GM12878 (cell line): Measurements from ENCODE around the gene CSF3R. TPM values are rescaled to one million over a fixed set of nuclear protein-coding genes. Genes with fewer than 3 reads are reported as not detected.

Experiments
- ATAC-seq: fragments of 200-7000 bp; cut with Tn5 transposase; 3 replicates; pipeline ENCODE4 v1.9.1; 2020; ENCODE audit warnings: mild to moderate bottlenecking, moderate library complexity
- BruUV-seq: library from RNA; stranded (reverse); fragments of 400-500 nt; replicated peaks from 2 replicates; lab custom pipeline; 2021; lab: Mats Ljungman, UMichigan
- CTCF ChIA-PET: fragments of 300-600 bp; sonication (Branson Sonifier 250); formaldehyde crosslinking; extraction: SDS; loops from one replicate; lab custom pipeline; 2021; ENCODE audit warnings: inconsistent platforms; lab: Yijun Ruan, JAX
- POLR2A ChIA-PET: fragments of 350-600 bp; formaldehyde crosslinking; extraction: SDS; loops from one replicate; lab custom pipeline; 2021; ENCODE audit warnings: inconsistent platforms; lab: Charles Lee
- RAD21 ChIA-PET: fragments of 300-600 bp; sonication (Branson Sonifier 250); formaldehyde crosslinking; loops from one replicate; lab custom pipeline; 2023; ENCODE audit warnings: antibody characterized with exemption; ENCODE audit not compliant: unreplicated experiment; lab: Charles Lee
- SMC1A ChIA-PET: fragments of 300-600 bp; sonication (Branson Sonifier 250); formaldehyde crosslinking; loops from one replicate; lab custom pipeline; 2023; ENCODE audit not compliant: unreplicated experiment, uncharacterized antibody; lab: Charles Lee
- DNase-seq: peaks from one replicate; pipeline ENCODE4 v3.0.0-alpha.2; 2011; ENCODE audit warnings: low read depth, low spot score
- FAIRE-seq: peaks from 3 replicates; lab custom pipeline; 2011; peaks lifted over from hg19 to GRCh38; lab: Jason Lieb, UNC
- H2AFZ ChIP-seq: 2 replicates; pipeline ENCODE4 v1.6.0; 2011; ENCODE audit warnings: low read depth, low read length, control low read depth; ENCODE audit not compliant: control insufficient read depth
- H3K27ac ChIP-seq: 2 replicates; pipeline ENCODE4 v1.5.1; 2011; ENCODE audit warnings: control low read depth; ENCODE audit not compliant: control insufficient read depth, insufficient read depth
- H3K27me3 ChIP-seq, 2 experiments: replicated peaks in 1 of 2; 2 replicates each; pipeline versions ENCODE4 v1.6.0 to v1.6.1; 2011; ENCODE audit warnings: low read length in 1 of 2; ENCODE audit not compliant: control insufficient read depth in 2 of 2, insufficient read depth in 2 of 2
- H3K36me3 ChIP-seq, 2 experiments: 2 replicates each; pipeline ENCODE4 v1.5.1; 2011; ENCODE audit warnings: low read length in 1 of 2; ENCODE audit not compliant: control insufficient read depth in 2 of 2, insufficient read depth in 2 of 2
- H3K4me1 ChIP-seq: 2 replicates; pipeline ENCODE4 v1.6.1; 2011; ENCODE audit warnings: mild to moderate bottlenecking, low read length, moderate library complexity, mixed read lengths; ENCODE audit not compliant: control insufficient read depth, insufficient read depth
- H3K4me2 ChIP-seq: 2 replicates; pipeline ENCODE4 v1.6.0; 2011; ENCODE audit warnings: control low read depth; ENCODE audit not compliant: control insufficient read depth, insufficient read depth
- H3K4me3 ChIP-seq: fragments of 200-600 bp; sonication (generic); 2 replicates; pipeline ENCODE4 v1.5.1; 2016
- H3K79me2 ChIP-seq: 2 replicates; pipeline ENCODE4 v1.6.0; 2011; ENCODE audit warnings: low read length; ENCODE audit not compliant: control insufficient read depth, insufficient read depth
- H3K9ac ChIP-seq: 2 replicates; pipeline ENCODE4 v1.8.0; 2011; ENCODE audit warnings: low read length, control low read depth, mixed read lengths; ENCODE audit not compliant: control insufficient read depth, insufficient read depth
- H3K9me3 ChIP-seq: replicated peaks from 3 replicates; pipeline ENCODE4 v1.5.1; 2011; ENCODE audit warnings: mild to moderate bottlenecking, low read length; ENCODE audit not compliant: control insufficient read depth, insufficient read depth
- H4K20me1 ChIP-seq: 2 replicates; pipeline ENCODE4 v1.6.0; 2011; ENCODE audit not compliant: control insufficient read depth, insufficient read depth
- ATF7 ChIP-seq: fragments of 450-650 bp; IDR thresholded peaks from 2 replicates; pipeline ENCODE4 v1.6.1; 2016; ENCODE audit warnings: low read depth, mild to moderate bottlenecking
- CEBPB ChIP-seq, 2 experiments: fragments of 150-350 bp in 1 of 2; IDR thresholded peaks; 2 replicates each; pipeline ENCODE4 v1.6.1; 2012 to 2014; ENCODE audit warnings: low read depth in 2 of 2, low read length in 2 of 2, borderline replicate concordance in 1 of 2, inconsistent platforms in 1 of 2
- E2F8 ChIP-seq: fragments of 450-650 bp; IDR thresholded peaks from 2 replicates; pipeline ENCODE4 v1.6.1; 2018; ENCODE audit warnings: mild to moderate bottlenecking, low read depth, moderate library complexity; ENCODE audit not compliant: partially characterized antibody
- EGR1 ChIP-seq, 2 experiments: IDR thresholded peaks; 1 replicate in 1 of 2; 2 replicates in 1 of 2; pipeline ENCODE4 v1.6.1; 2011 to 2012; ENCODE audit warnings: low read depth in 2 of 2, low read length in 2 of 2, borderline replicate concordance in 1 of 2, mild to moderate bottlenecking in 1 of 2, moderate library complexity in 1 of 2
- KDM1A ChIP-seq: fragments of 200-600 bp; sonication (generic); IDR thresholded peaks from 2 replicates; pipeline ENCODE4 v1.6.1; 2016; ENCODE audit warnings: borderline replicate concordance
- MXI1 ChIP-seq: fragments of 150-350 bp; IDR thresholded peaks from 2 replicates; pipeline ENCODE4 v1.6.1; 2011; ENCODE audit warnings: low read depth, mild to moderate bottlenecking, inconsistent platforms, low read length, improper control_type of control experiment
- PBX3 ChIP-seq: IDR thresholded peaks from 2 replicates; pipeline ENCODE4 v1.6.1; 2011; ENCODE audit warnings: mild to moderate bottlenecking, low read depth, low read length, moderate library complexity; ENCODE audit not compliant: insufficient replicate concordance
- TCF12 ChIP-seq: IDR thresholded peaks from 2 replicates; pipeline ENCODE4 v1.6.1; 2011; ENCODE audit warnings: low read depth, mild to moderate bottlenecking, low read length
- ZBTB4 ChIP-seq: fragments of 450-650 bp; formaldehyde crosslinking; IDR thresholded peaks from 2 replicates; pipeline ENCODE4 v1.4.0; 2022; ENCODE audit warnings: mild to moderate bottlenecking, moderate library complexity
- WGBS: methylation state at CpG from one replicate; pipeline ENCODE4 v1.1.6; 2016; ENCODE audit warnings: low lambda C conversion rate; ENCODE audit not compliant: insufficient replicate concordance, insufficient coverage; ENCODE audit errors: missing lambda C conversion rate; 5-methylcytosine and 5-hydroxymethylcytosine counted together
- in situ Hi-C: fragments of 300-500 bp; cut with MboI; formaldehyde crosslinking; loops from 9 replicates; pipeline ENCODE4 v1.14.3; 2018; ENCODE audit warnings: mixed read lengths
- intact Hi-C: fragments of 100-400 bp; cut with micrococcal nuclease; formaldehyde crosslinking; loops from one replicate; pipeline ENCODE4 v1.14.2; 2022; ENCODE audit not compliant: unreplicated experiment
- polyA plus RNA-seq, 11 experiments: library from polyadenylated mRNA; depleted of rRNA in 4 of 11; unstranded in 6 of 11; stranded (reverse) in 5 of 11; fragments of >200 nt; fragmentation: Nextera tagmentation in 4 of 11; fragmentation: Illumina TruSeq in 1 of 11; extraction: Ambion mirVana in 4 of 11; extraction: Trizol in 1 of 11; gene quantifications; 1 replicate in 1 of 11; 2 replicates in 10 of 11; pipeline versions ENCODE4 v1.2.1 to v1.2.3, GENCODE V29; 2011 to 2016; ENCODE audit warnings: inconsistent platforms in 2 of 11, missing spikeins in 2 of 11, low read depth in 1 of 11
- total RNA-seq, 4 experiments: library from RNA; depleted of rRNA in 3 of 4; stranded (reverse); fragments of >200 nt in 3 of 4; fragmentation: Illumina TruSeq in 1 of 4; extraction: Trizol in 1 of 4; gene quantifications; 2 replicates each; pipeline versions ENCODE4 v1.2.1 to v1.2.3, GENCODE V29; 2013 to 2021
- TF ChIP-seq, protein P1 (sequence below): fragments of 450-650 bp; IDR thresholded peaks from 2 replicates; pipeline ENCODE4 v1.6.1; 2016; ENCODE audit warnings: mild to moderate bottlenecking
- TF ChIP-seq, protein P2 (sequence below): IDR thresholded peaks from 2 replicates; pipeline ENCODE4 v1.6.1; 2011; ENCODE audit warnings: low read depth, mild to moderate bottlenecking, low read length, moderate library complexity, borderline replicate concordance; ENCODE audit errors: extremely low read depth

Gene CSF3R
- total and polyA plus RNA-seq, 10 of the 15 experiments (the other 5 are each of a cell fraction or from before 2014, with no cell fraction given) = 0.13 TPM; not detected in 9

DNA sequence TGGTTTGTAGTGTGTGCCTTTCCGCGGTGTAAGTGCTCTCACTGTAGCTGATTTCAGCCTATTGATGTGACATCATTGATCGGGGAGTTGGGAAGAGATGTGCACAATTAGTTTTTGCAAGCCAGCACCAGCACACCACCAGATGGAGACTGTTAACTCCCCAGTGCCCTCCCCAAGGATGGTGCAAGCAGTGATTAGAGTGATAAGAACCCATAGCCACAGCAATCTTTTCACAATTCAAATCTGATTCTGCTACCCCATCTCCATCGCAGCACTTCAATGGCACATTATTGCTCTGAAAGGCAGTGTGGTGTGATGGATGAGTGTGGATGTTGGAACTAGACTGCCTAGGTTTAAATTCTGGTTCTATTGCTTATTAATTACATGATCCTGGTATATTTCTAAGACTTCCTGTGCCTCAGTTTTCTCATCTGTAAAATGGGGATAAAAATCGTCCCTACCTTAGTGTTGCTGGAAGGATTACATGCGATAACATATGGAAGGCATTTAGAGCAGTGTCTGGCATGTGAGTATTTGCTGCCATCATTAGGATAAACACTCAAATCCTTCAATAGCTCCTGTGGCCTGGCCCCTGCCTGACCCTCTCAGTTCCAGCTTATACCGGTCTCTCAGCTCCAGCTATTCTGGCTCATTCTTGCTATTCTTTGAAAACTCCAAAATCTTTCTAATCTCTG is 6.7 kb downstream of the CSF3R start:
- 83% methylated on average over 7 of the region's 7 CpGs for WGBS
- H3K4me1 ChIP-seq = peaks cover 16% of the 10 kb centered on the region
- H3K27me3 ChIP-seq = no peaks in the 10 kb centered on the region; a peak in 1 of 4 replicates
- no peaks in the 10 kb centered on the region for H3K36me3 ChIP-seq
- ChIA-PET CTCF (interaction anchor here (0.7 to 0.8 kb wide), 2 partner anchors 31 to 41 kb away, joined by 3 read pairs; no protein-coding TSS in a partner anchor), POLR2A (interaction anchor here (0.8 kb wide), 1 partner anchor 10 kb away, joined by 4 read pairs; no protein-coding TSS in a partner anchor), RAD21 (interaction anchor here (1.0 kb wide), 1 partner anchor 134 kb away, joined by 3 read pairs; no protein-coding TSS in a partner anchor), SMC1A (no interaction called here)
- FAIRE-seq = no peak
- no peak for ATAC-seq
- BruUV-seq = no TSS peak
- H3K79me2 ChIP-seq = no peaks in the 10 kb centered on the region
- no peak for DNase-seq
- H3K27ac ChIP-seq = no peak overlapping the region
- no peaks in the 10 kb centered on the region for H3K9me3 ChIP-seq
- no peak overlapping the region for H3K4me3 ChIP-seq
- H3K9ac ChIP-seq = no peak overlapping the region
- in situ Hi-C loops (no loop called here), intact Hi-C loops (no loop called here)
- no peak overlapping the region for H2AFZ ChIP-seq
- H4K20me1 ChIP-seq = no peaks in the 10 kb centered on the region
- no peak overlapping the region for H3K4me2 ChIP-seq
- TF ChIP-seq TCF12 = no peak
- TF ChIP-seq CEBPB (IDR thresholded peaks at IDR 0.05; ENCODE audit: borderline replicate concordance in 1 of 2, low read depth in 2 of 2, low read length in 2 of 2) = no peak
- TF ChIP-seq, protein P1, sequence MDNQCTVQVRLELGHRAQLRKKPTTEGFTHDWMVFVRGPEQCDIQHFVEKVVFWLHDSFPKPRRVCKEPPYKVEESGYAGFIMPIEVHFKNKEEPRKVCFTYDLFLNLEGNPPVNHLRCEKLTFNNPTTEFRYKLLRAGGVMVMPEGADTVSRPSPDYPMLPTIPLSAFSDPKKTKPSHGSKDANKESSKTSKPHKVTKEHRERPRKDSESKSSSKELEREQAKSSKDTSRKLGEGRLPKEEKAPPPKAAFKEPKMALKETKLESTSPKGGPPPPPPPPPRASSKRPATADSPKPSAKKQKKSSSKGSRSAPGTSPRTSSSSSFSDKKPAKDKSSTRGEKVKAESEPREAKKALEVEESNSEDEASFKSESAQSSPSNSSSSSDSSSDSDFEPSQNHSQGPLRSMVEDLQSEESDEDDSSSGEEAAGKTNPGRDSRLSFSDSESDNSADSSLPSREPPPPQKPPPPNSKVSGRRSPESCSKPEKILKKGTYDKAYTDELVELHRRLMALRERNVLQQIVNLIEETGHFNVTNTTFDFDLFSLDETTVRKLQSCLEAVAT = no peak
- no peak for TF ChIP-seq E2F8
- TF ChIP-seq PBX3 = no peak
- TF ChIP-seq EGR1 (IDR thresholded peaks at IDR 0.05; ENCODE audit: borderline replicate concordance in 1 of 2, low read depth in 2 of 2, low read length in 2 of 2) = no peak
- TF ChIP-seq, protein P2, sequence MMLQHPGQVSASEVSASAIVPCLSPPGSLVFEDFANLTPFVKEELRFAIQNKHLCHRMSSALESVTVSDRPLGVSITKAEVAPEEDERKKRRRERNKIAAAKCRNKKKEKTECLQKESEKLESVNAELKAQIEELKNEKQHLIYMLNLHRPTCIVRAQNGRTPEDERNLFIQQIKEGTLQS = no peak
- no peak for TF ChIP-seq MXI1
- TF ChIP-seq ATF7 = no peak
- TF ChIP-seq KDM1A = no peak
- TF ChIP-seq ZBTB4 (CRISPR knock-in tag) = no peak
